ENCODE measurements around the gene OTX1.

DNA sequence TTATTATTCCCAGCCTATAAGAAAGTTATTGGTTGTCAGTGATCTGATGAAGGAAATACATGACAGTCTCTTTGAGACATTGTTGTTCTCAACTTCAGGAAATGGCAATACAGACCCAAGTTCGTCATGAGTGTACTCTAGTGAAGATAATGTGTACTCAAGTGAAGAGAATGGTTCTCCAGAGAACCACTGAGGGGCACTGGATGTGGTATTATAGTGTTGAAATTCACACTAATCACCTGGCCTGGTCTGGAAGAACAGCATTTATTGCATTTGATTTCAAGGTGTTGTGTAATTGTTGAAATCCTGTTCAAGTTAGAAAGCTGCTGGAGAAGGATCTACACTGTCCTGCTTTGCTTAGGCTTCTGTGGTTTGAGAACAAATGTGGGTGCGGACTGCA, 23.4 kb upstream of the OTX1 start:
- no peak for TF ChIP-seq EZH2 (IDR thresholded peaks at IDR 0.05; ENCODE audit: insufficient read depth, low read length)
- TF ChIP-seq, protein P1, sequence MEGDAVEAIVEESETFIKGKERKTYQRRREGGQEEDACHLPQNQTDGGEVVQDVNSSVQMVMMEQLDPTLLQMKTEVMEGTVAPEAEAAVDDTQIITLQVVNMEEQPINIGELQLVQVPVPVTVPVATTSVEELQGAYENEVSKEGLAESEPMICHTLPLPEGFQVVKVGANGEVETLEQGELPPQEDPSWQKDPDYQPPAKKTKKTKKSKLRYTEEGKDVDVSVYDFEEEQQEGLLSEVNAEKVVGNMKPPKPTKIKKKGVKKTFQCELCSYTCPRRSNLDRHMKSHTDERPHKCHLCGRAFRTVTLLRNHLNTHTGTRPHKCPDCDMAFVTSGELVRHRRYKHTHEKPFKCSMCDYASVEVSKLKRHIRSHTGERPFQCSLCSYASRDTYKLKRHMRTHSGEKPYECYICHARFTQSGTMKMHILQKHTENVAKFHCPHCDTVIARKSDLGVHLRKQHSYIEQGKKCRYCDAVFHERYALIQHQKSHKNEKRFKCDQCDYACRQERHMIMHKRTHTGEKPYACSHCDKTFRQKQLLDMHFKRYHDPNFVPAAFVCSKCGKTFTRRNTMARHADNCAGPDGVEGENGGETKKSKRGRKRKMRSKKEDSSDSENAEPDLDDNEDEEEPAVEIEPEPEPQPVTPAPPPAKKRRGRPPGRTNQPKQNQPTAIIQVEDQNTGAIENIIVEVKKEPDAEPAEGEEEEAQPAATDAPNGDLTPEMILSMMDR (IDR thresholded peaks at IDR 0.05; ENCODE audit: insufficient read depth, low read depth, low read length): no peak
